ENCODE data around the gene UBTD1. TPM values are rescaled to one million over a fixed set of nuclear protein-coding genes. Genes with fewer than 3 reads are reported as not detected.

UBTD1 gene
- polyA plus RNA-seq, 1 donor from 2014 or later, result 3.3 TPM

- Histone ChIP-seq H4K20me1 (ENCODE audit: insufficient read depth) (no peaks in the 10 kb centered on the region), H3K4me2 (ENCODE audit: low read length) (no peak overlapping the region), H3F3A (ENCODE audit: insufficient read depth, low read length, poor library complexity, severe bottlenecking) (no peaks in the 10 kb centered on the region), H3K9me3 (ENCODE audit: low read length) (no peaks in the 10 kb centered on the region), H3K4me3 (ENCODE audit: low read length) (no peak overlapping the region), H3K27me3 (ENCODE audit: insufficient read depth, low read depth, low read length) (no peaks in the 10 kb centered on the region), H3K79me2 (replicated peaks; ENCODE audit: insufficient read depth, low read length) (no peaks in the 10 kb centered on the region), H3K9me2 (ENCODE audit: insufficient read depth, low read length) (no peaks in the 10 kb centered on the region), H3K9ac (ENCODE audit: low read length) (no peak overlapping the region), H3K36me3 (ENCODE audit: insufficient read depth, low read length) (no peaks in the 10 kb centered on the region), H3K27ac (ENCODE audit: low read length) (no peak overlapping the region), H2AFZ (ENCODE audit: low read depth, low read length) (no peak overlapping the region)
- TF ChIP-seq CTCF (IDR thresholded peaks at IDR 0.05; ENCODE audit: poor library complexity, severe bottlenecking) (no peak), SMC3 (conservative IDR thresholded peaks at IDR 0.05; ENCODE audit: poor library complexity) (no peak), EZH2 (IDR thresholded peaks at IDR 0.05; ENCODE audit: borderline replicate concordance, insufficient read depth, low read length, poor library complexity, severe bottlenecking) (no peak), EP300 (conservative IDR thresholded peaks at IDR 0.05; ENCODE audit: poor library complexity, severe bottlenecking) (no peak), POLR2AphosphoS5 (IDR thresholded peaks at IDR 0.05) (no peak), RAD21 (conservative IDR thresholded peaks at IDR 0.05) (no peak), MXI1 (conservative IDR thresholded peaks at IDR 0.05; ENCODE audit: poor library complexity, severe bottlenecking) (no peak), TAF1 (IDR thresholded peaks at IDR 0.05; ENCODE audit: low read depth) (no peak), REST (IDR thresholded peaks at IDR 0.05; ENCODE audit: borderline replicate concordance) (no peak)
Observed at GRCh38 chr10:97517778-97518300, 19.1 kb downstream of the UBTD1 start.

GRCh38 chr10:97518301-97519043 lies 19.7 kb downstream of the UBTD1 start:
- Histone ChIP-seq H3K4me2 (ENCODE audit: low read length) (no peak overlapping the region), H3K36me3 (ENCODE audit: insufficient read depth, low read length) (no peaks in the 10 kb centered on the region), H3K9me3 (ENCODE audit: low read length) (no peaks in the 10 kb centered on the region), H3K4me3 (ENCODE audit: low read length) (peak overlapping the region; percentile 19), H3F3A (ENCODE audit: insufficient read depth, low read length, poor library complexity, severe bottlenecking) (no peaks in the 10 kb centered on the region), H3K27ac (ENCODE audit: low read length) (peak overlapping the region; percentile 48), H3K27me3 (ENCODE audit: insufficient read depth, low read depth, low read length) (no peaks in the 10 kb centered on the region), H4K20me1 (ENCODE audit: insufficient read depth) (no peaks in the 10 kb centered on the region), H3K9ac (ENCODE audit: low read length) (no peak overlapping the region), H3K79me2 (replicated peaks; ENCODE audit: insufficient read depth, low read length) (no peaks in the 10 kb centered on the region), H2AFZ (ENCODE audit: low read depth, low read length) (no peak overlapping the region), H3K9me2 (ENCODE audit: insufficient read depth, low read length) (no peaks in the 10 kb centered on the region)
- TF ChIP-seq POLR2AphosphoS5 (IDR thresholded peaks at IDR 0.05), result no peak
- TF ChIP-seq CTCF (IDR thresholded peaks at IDR 0.05; ENCODE audit: poor library complexity, severe bottlenecking), result no peak
- no peak for TF ChIP-seq SMC3 (conservative IDR thresholded peaks at IDR 0.05; ENCODE audit: poor library complexity)
- no peak for TF ChIP-seq REST (IDR thresholded peaks at IDR 0.05; ENCODE audit: borderline replicate concordance)
- no peak for TF ChIP-seq RAD21 (conservative IDR thresholded peaks at IDR 0.05)
- no peak for TF ChIP-seq EP300 (conservative IDR thresholded peaks at IDR 0.05; ENCODE audit: poor library complexity, severe bottlenecking)
- TF ChIP-seq TAF1 (IDR thresholded peaks at IDR 0.05; ENCODE audit: low read depth), result no peak
- TF ChIP-seq EZH2 (IDR thresholded peaks at IDR 0.05; ENCODE audit: borderline replicate concordance, insufficient read depth, low read length, poor library complexity, severe bottlenecking), result no peak
- no peak for TF ChIP-seq MXI1 (conservative IDR thresholded peaks at IDR 0.05; ENCODE audit: poor library complexity, severe bottlenecking)

All from neural cell (in vitro differentiated cells).